Astrocyte (in vitro differentiated cells and primary cell): Measurements from ENCODE around the gene STAT1. TPM values are rescaled to one million over a fixed set of nuclear protein-coding genes. Genes with fewer than 3 reads are reported as not detected.

Experiments used
- DNase-seq: peaks from one replicate; pipeline ENCODE4 v3.0.0-alpha.2; 2010; ENCODE audit warnings: low read depth
- FAIRE-seq: peaks from 2 replicates; lab custom pipeline; 2011; peaks lifted over from hg19 to GRCh38; lab: Jason Lieb, UNC
- H2AFZ ChIP-seq: 2 replicates; pipeline ENCODE4 v1.6.0; 2012; ENCODE audit warnings: low read depth, low read length, inconsistent platforms
- H3K27ac ChIP-seq: 2 replicates; pipeline ENCODE4 v1.5.1; 2011; ENCODE audit warnings: low read depth, low read length, inconsistent platforms
- H3K27me3 ChIP-seq: 2 replicates; pipeline ENCODE4 v1.6.0; 2011; ENCODE audit warnings: low read length, inconsistent platforms; ENCODE audit not compliant: insufficient read depth
- H3K36me3 ChIP-seq: 2 replicates; pipeline ENCODE4 v1.5.1; 2011; ENCODE audit warnings: low read length, inconsistent platforms; ENCODE audit not compliant: insufficient read depth
- H3K4me1 ChIP-seq: 2 replicates; pipeline ENCODE4 v1.5.1; 2011; ENCODE audit warnings: low read length, inconsistent platforms; ENCODE audit not compliant: insufficient read depth
- H3K4me2 ChIP-seq: 2 replicates; pipeline ENCODE4 v1.6.0; 2012; ENCODE audit warnings: low read length, inconsistent platforms
- H3K4me3 ChIP-seq: 2 replicates; pipeline ENCODE4 v1.5.1; 2011; ENCODE audit warnings: low read depth, mild to moderate bottlenecking, low read length, inconsistent platforms; ENCODE audit not compliant: insufficient read depth
- H3K79me2 ChIP-seq: 2 replicates; pipeline ENCODE4 v1.6.0; 2012; ENCODE audit warnings: mild to moderate bottlenecking, low read length, inconsistent platforms; ENCODE audit not compliant: insufficient read depth
- H3K9ac ChIP-seq: 2 replicates; pipeline ENCODE4 v1.6.0; 2012; ENCODE audit warnings: mild to moderate bottlenecking, low read length, inconsistent platforms
- H3K9me3 ChIP-seq: 2 replicates; pipeline ENCODE4 v1.5.1; 2012; ENCODE audit warnings: low read depth, mild to moderate bottlenecking, low read length, inconsistent platforms; ENCODE audit not compliant: insufficient read depth
- H4K20me1 ChIP-seq: 2 replicates; pipeline ENCODE4 v1.6.0; 2012; ENCODE audit warnings: low read length, inconsistent platforms; ENCODE audit not compliant: insufficient read depth
- H3K27ac Mint-ChIP-seq: one replicate; pipeline ENCODE4 v1.8.0; 2021; ENCODE audit warnings: mild to moderate bottlenecking, mixed read lengths; ENCODE audit not compliant: unreplicated experiment
- H3K27me3 Mint-ChIP-seq: one replicate; pipeline ENCODE4 v1.8.0; 2021; ENCODE audit warnings: low read depth, mixed read lengths; ENCODE audit not compliant: unreplicated experiment
- H3K36me3 Mint-ChIP-seq: one replicate; pipeline ENCODE4 v1.8.0; 2021; ENCODE audit warnings: low read depth, mixed read lengths; ENCODE audit not compliant: unreplicated experiment
- H3K4me1 Mint-ChIP-seq: one replicate; pipeline ENCODE4 v1.8.0; 2021; ENCODE audit warnings: low read depth, mixed read lengths; ENCODE audit not compliant: unreplicated experiment
- H3K4me3 Mint-ChIP-seq: one replicate; pipeline ENCODE4 v1.8.0; 2021; ENCODE audit warnings: mild to moderate bottlenecking, moderate library complexity, mixed read lengths; ENCODE audit not compliant: unreplicated experiment
- H3K9me3 Mint-ChIP-seq: one replicate; pipeline ENCODE4 v1.8.0; 2021; ENCODE audit warnings: mild to moderate bottlenecking, mixed read lengths; ENCODE audit not compliant: unreplicated experiment
- CTCF ChIP-seq: IDR thresholded peaks from 2 replicates; pipeline ENCODE4 v1.5.1; 2011; ENCODE audit warnings: low read depth, mild to moderate bottlenecking, inconsistent platforms, low read length, moderate library complexity; ENCODE audit not compliant: insufficient read depth
- EZH2 ChIP-seq: IDR thresholded peaks from 2 replicates; pipeline ENCODE4 v1.6.1; 2012; ENCODE audit warnings: mild to moderate bottlenecking, low read length, inconsistent platforms; ENCODE audit not compliant: insufficient read depth
- total RNA-seq: library from RNA; stranded (reverse); gene quantifications from 2 replicates; pipeline ENCODE4 v1.2.1, GENCODE V29; 2021

STAT1 gene
- total RNA-seq, 1 donor from 2014 or later: 377 TPM

- Mint-ChIP-seq H3K4me3 (no peak overlapping the region), H3K27ac (no peak overlapping the region), H3K36me3 (peaks cover 30% of the 10 kb centered on the region), H3K27me3 (no peaks in the 10 kb centered on the region), H3K4me1 (peaks cover 26% of the 10 kb centered on the region), H3K9me3 (no peaks in the 10 kb centered on the region)
- Histone ChIP-seq H2AFZ (no peak overlapping the region), H3K4me3 (no peak overlapping the region), H4K20me1 (no peaks in the 10 kb centered on the region), H3K27me3 (no peaks in the 10 kb centered on the region), H3K4me1 (no peaks in the 10 kb centered on the region), H3K4me2 (no peak overlapping the region), H3K27ac (no peak overlapping the region), H3K9ac (no peak overlapping the region), H3K9me3 (no peaks in the 10 kb centered on the region), H3K36me3 (peaks cover 41% of the 10 kb centered on the region), H3K79me2 (no peaks in the 10 kb centered on the region)
- no peak for FAIRE-seq
- DNase-seq: no peak
- TF ChIP-seq EZH2 (no peak), CTCF (no peak)
Observed at GRCh38 chr2:190965580-190966222, 48.3 kb downstream of the STAT1 start.

- no peak for TF ChIP-seq CTCF
- TF ChIP-seq EZH2: no peak
- H3K4me2 ChIP-seq: no peak overlapping the region
- H3K9me3 Mint-ChIP-seq: no peaks in the 10 kb centered on the region
- H3K79me2 ChIP-seq: no peaks in the 10 kb centered on the region
- no peaks in the 10 kb centered on the region for H4K20me1 ChIP-seq
- FAIRE-seq (peak; percentile 34), DNase-seq (no peak)
- no peak overlapping the region for H3K27ac ChIP-seq
- H3K27ac Mint-ChIP-seq: peak overlapping the region; percentile 75
- H3K4me1 ChIP-seq: no peaks in the 10 kb centered on the region
- H2AFZ ChIP-seq: no peak overlapping the region
- no peaks in the 10 kb centered on the region for H3K27me3 Mint-ChIP-seq
- no peak overlapping the region for H3K4me3 Mint-ChIP-seq
- no peaks in the 10 kb centered on the region for H3K9me3 ChIP-seq
- peaks cover 29% of the 10 kb centered on the region for H3K36me3 ChIP-seq
- peaks cover 20% of the 10 kb centered on the region for H3K36me3 Mint-ChIP-seq
- H3K27me3 ChIP-seq: no peaks in the 10 kb centered on the region
- H3K4me1 Mint-ChIP-seq: peaks cover 28% of the 10 kb centered on the region
- H3K9ac ChIP-seq: no peak overlapping the region
- H3K4me3 ChIP-seq: no peak overlapping the region
Observed at GRCh38 chr2:190964170-190964795, 49.7 kb downstream of the STAT1 start.

- Mint-ChIP-seq H3K27ac (peak overlapping the region; percentile 14), H3K36me3 (peaks cover 18% of the 10 kb centered on the region), H3K4me1 (peaks cover 23% of the 10 kb centered on the region), H3K9me3 (no peaks in the 10 kb centered on the region), H3K27me3 (no peaks in the 10 kb centered on the region), H3K4me3 (no peak overlapping the region)
- Histone ChIP-seq H3K4me2 (no peak overlapping the region), H3K27ac (no peak overlapping the region), H3K4me1 (no peaks in the 10 kb centered on the region), H3K9ac (no peak overlapping the region), H4K20me1 (no peaks in the 10 kb centered on the region), H3K36me3 (peaks cover 29% of the 10 kb centered on the region), H3K4me3 (no peak overlapping the region), H2AFZ (no peak overlapping the region), H3K79me2 (no peaks in the 10 kb centered on the region), H3K27me3 (no peaks in the 10 kb centered on the region), H3K9me3 (no peaks in the 10 kb centered on the region)
- TF ChIP-seq EZH2 (no peak), CTCF (no peak)
- no peak for DNase-seq
- FAIRE-seq: no peak
Observed at GRCh38 chr2:190963088-190963487, 50.9 kb downstream of the STAT1 start.
